Uterus (tissue), 2 donors: Measurements from ENCODE around the gene ST7.

Source experiments
- POLR2A ChIP-seq, 2 donors: fragments of 450-650 bp; IDR thresholded peaks; one replicate each; pipeline ENCODE4 v1.6.1; 2016; ENCODE audit warnings: antibody characterized with exemption in 2 of 2, mild to moderate bottlenecking in 1 of 2, moderate library complexity in 1 of 2
- TF ChIP-seq, protein P1 (sequence below), 4 experiments: fragments of 200-600 bp in 2 of 4; fragments of 450-650 bp in 2 of 4; sonication (generic) in 2 of 4; IDR thresholded peaks; one replicate each; pipeline ENCODE4 v1.5.1; 2016 to 2019; ENCODE audit warnings: antibody characterized with exemption in 4 of 4, mild to moderate bottlenecking in 2 of 4, moderate library complexity in 1 of 4

DNA sequence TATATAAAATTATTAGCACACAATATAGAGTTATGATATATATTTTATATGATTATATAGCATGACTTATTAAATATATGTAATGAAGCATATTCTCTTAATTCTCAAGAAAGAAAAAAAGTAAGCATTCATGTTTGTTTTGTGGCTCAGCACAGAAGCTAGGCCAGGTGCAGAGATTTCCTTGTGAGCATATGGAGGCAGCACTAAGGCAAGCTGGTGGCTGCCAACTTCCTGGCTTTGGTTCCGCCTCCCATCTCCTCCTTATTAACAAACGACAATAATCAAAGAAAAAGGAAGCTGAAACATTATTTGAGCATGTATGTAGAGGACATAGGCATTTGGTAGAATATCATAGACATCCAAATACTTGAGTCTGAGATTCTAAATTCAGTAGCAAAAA, 130.3 kb downstream of the ST7 start:
- TF ChIP-seq, protein P1, sequence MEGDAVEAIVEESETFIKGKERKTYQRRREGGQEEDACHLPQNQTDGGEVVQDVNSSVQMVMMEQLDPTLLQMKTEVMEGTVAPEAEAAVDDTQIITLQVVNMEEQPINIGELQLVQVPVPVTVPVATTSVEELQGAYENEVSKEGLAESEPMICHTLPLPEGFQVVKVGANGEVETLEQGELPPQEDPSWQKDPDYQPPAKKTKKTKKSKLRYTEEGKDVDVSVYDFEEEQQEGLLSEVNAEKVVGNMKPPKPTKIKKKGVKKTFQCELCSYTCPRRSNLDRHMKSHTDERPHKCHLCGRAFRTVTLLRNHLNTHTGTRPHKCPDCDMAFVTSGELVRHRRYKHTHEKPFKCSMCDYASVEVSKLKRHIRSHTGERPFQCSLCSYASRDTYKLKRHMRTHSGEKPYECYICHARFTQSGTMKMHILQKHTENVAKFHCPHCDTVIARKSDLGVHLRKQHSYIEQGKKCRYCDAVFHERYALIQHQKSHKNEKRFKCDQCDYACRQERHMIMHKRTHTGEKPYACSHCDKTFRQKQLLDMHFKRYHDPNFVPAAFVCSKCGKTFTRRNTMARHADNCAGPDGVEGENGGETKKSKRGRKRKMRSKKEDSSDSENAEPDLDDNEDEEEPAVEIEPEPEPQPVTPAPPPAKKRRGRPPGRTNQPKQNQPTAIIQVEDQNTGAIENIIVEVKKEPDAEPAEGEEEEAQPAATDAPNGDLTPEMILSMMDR (IDR thresholded peaks at IDR 0.05), result no peak
- no peak for TF ChIP-seq POLR2A (IDR thresholded peaks at IDR 0.05)
